Heart right ventricle (tissue), 16 donors: Measurements from ENCODE around the gene ACTA2. TPM values are rescaled to one million over a fixed set of nuclear protein-coding genes. Genes with fewer than 3 reads are reported as not detected.

Experiments used
- ATAC-seq, 8 donors: fragments of 200-7000 bp; cut with Tn5 transposase; one replicate each; pipeline ENCODE4 v1.9.1; 2020; ENCODE audit warnings: mild to moderate bottlenecking in 8 of 8, moderate library complexity in 8 of 8, moderate number of reproducible peaks in 1 of 8
- DNase-seq, 2 donors: peaks; one replicate each; pipeline ENCODE4 v3.0.0-alpha.2; 2020
- H3K27ac ChIP-seq, 10 donors: fragments of 200-600 bp; sonication (generic) in 2 of 10; one replicate each; pipeline versions ENCODE4 v1.5.0 to v1.8.0; 2020 to 2022; ENCODE audit warnings: mild to moderate bottlenecking in 3 of 10
- H3K27me3 ChIP-seq, 7 donors: fragments of 200-600 bp; one replicate each; pipeline ENCODE4 v1.8.0; 2021 to 2022; ENCODE audit warnings: mild to moderate bottlenecking in 2 of 7
- H3K36me3 ChIP-seq, 9 donors: fragments of 200-600 bp; sonication (generic) in 1 of 9; one replicate each; pipeline versions ENCODE4 v1.5.0 to v1.8.0; 2020 to 2022; ENCODE audit warnings: mild to moderate bottlenecking in 2 of 9
- H3K4me1 ChIP-seq, 9 donors: fragments of 200-600 bp; sonication (generic) in 1 of 9; one replicate each; pipeline versions ENCODE4 v1.5.0 to v1.8.0; 2020 to 2022; ENCODE audit warnings: mild to moderate bottlenecking in 4 of 9
- H3K4me3 ChIP-seq, 10 donors: fragments of 200-600 bp; sonication (generic) in 2 of 10; one replicate each; pipeline versions ENCODE4 v1.5.0 to v1.8.0; 2020 to 2022; ENCODE audit warnings: mild to moderate bottlenecking in 7 of 10, moderate library complexity in 2 of 10
- H3K9me3 ChIP-seq, 11 donors: fragments of 200-600 bp in 10 of 11; sonication (generic) in 2 of 11; one replicate each; pipeline versions ENCODE4 v1.5.0 to v1.8.0; 2013 to 2022; ENCODE audit warnings: mild to moderate bottlenecking in 2 of 11, control low read depth in 1 of 11, moderate library complexity in 1 of 11
- WGBS, 2 donors: extraction: QIAGEN DNeasy Blood & Tissue Kit; methylation state at CpG; one replicate each; pipeline ENCODE4 v1.1.7; 2013; ENCODE audit warnings: inconsistent platforms in 1 of 2; 5-methylcytosine and 5-hydroxymethylcytosine counted together
- intact Hi-C, 10 donors: fragments of 100-400 bp; cut with DNase I; formaldehyde crosslinking; loops; one replicate each; pipeline versions ENCODE4 v1.11.1 to v1.14.2; 2022
- polyA plus RNA-seq, 2 donors: library from polyadenylated mRNA; stranded (reverse); fragments of 200-250 nt; gene quantifications; one replicate each; pipeline ENCODE4 v1.2.3, GENCODE V29; 2013
- total RNA-seq, 10 donors: library from RNA; stranded (reverse); fragmentation: NEBNext Ultra II Directional in 3 of 10; extraction: Animal tissue kit (Norgen Biotek cat#: 25700) in 3 of 10; gene quantifications; one replicate each; pipeline versions ENCODE4 v1.2.1 to v1.2.4, GENCODE V29; 2021 to 2023
- TF ChIP-seq, protein P1 (sequence below), 9 donors: fragments of 200-600 bp; sonication (generic) in 2 of 9; IDR thresholded peaks; one replicate each; pipeline versions ENCODE4 v1.5.0 to v1.8.0; 2021 to 2022; ENCODE audit warnings: antibody characterized with exemption in 9 of 9, mild to moderate bottlenecking in 5 of 9, moderate library complexity in 1 of 9
- donor health status: Arrhythmogenic right ventricular cardiomyopathy.
- donor health status: ischemic (EF 13 %, LVEDD 7.1; RV severe dilation, severe dysfunction).
- donor health status: healthy with polysubstance abuse.
- donor health status: DM: no; HTN: yes; CAD: no.
- donor health status: DM: no; HTN: no; CAD: no.
- donor health status: ischemic (EF 25% LVEDD 6.9; RV normal size, moderate dysfunction).
- donor health status: ischemic (EF 25% LVEDD 5.7; RV mildly dilated, moderate dysfunction).
- donor health status: healthy.
- donor health status: DM: yes; HTN: yes; CAD: no.
- donor health status: Ischemic cardiomyopathy.
- donor health status: ischemic (EF 35%, LVEDD 5.7; RV mildly dilated, moderate dysfunction).
- donor health status: nonischemic (EF 11% LVEDD 7.7; RV severe dilation, severe dysfunction).
- donor health status: DM: yes; HTN: yes; CAD: no.
- donor health status: PGD.
- donor health status: ischemic (EF 29% LVEDD 5.4; RV normal size, mild dysfunction).
- donor health status: nonischemic (EF 23%, LVEDD 6.1; RV moderate dilation, normal function).

The ACTA2 gene
- total and polyA plus RNA-seq, 12 donors: 59.4 to 358 (median 76.5) TPM

GRCh38 chr10:88911116-88911515, 41.5 kb downstream of the ACTA2 start:
- intact Hi-C loops: no loop called here
- Histone ChIP-seq H3K4me1 (peaks cover 0 to 13% (median 0%) of the 10 kb centered on the region in 9 donors), H3K9me3 (no peaks in the 10 kb centered on the region), H3K4me3 (no peak overlapping the region), H3K27me3 (no peaks in the 10 kb centered on the region), H3K27ac (no peak overlapping the region), H3K36me3 (peaks cover 0 to 66% (median 0%) of the 10 kb centered on the region in 9 donors)
- DNase-seq (no peak), ATAC-seq (no peak)
- 79 to 92% methylated on average over 1 of the region's 1 CpG for WGBS, 2 donors
- TF ChIP-seq, protein P1, sequence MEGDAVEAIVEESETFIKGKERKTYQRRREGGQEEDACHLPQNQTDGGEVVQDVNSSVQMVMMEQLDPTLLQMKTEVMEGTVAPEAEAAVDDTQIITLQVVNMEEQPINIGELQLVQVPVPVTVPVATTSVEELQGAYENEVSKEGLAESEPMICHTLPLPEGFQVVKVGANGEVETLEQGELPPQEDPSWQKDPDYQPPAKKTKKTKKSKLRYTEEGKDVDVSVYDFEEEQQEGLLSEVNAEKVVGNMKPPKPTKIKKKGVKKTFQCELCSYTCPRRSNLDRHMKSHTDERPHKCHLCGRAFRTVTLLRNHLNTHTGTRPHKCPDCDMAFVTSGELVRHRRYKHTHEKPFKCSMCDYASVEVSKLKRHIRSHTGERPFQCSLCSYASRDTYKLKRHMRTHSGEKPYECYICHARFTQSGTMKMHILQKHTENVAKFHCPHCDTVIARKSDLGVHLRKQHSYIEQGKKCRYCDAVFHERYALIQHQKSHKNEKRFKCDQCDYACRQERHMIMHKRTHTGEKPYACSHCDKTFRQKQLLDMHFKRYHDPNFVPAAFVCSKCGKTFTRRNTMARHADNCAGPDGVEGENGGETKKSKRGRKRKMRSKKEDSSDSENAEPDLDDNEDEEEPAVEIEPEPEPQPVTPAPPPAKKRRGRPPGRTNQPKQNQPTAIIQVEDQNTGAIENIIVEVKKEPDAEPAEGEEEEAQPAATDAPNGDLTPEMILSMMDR (IDR thresholded peaks at IDR 0.05): no peak

- WGBS, 2 donors: 88 to 89% methylated on average over 4 of the region's 4 CpGs
- no peak for DNase-seq
- peaks cover 0 to 74% (median 4%) of the 10 kb centered on the region in 9 donors for H3K36me3 ChIP-seq
- no peak overlapping the region for H3K4me3 ChIP-seq
- intact Hi-C loops: no loop called here
- peaks cover 0 to 5% (median 0%) of the 10 kb centered on the region in 9 donors for H3K4me1 ChIP-seq
- ATAC-seq: no peak
- H3K27ac ChIP-seq: no peak overlapping the region
- H3K27me3 ChIP-seq: no peaks in the 10 kb centered on the region
- TF ChIP-seq, protein P1 (IDR thresholded peaks at IDR 0.05): no peak
- no peaks in the 10 kb centered on the region for H3K9me3 ChIP-seq
These were observed 44.4 kb downstream of the ACTA2 start for GRCh38 chr10:88908194-88908593.

GRCh38 chr10:88906921-88907320, 45.7 kb downstream of the ACTA2 start:
- no peak for DNase-seq
- no peak for ATAC-seq
- H3K4me3 ChIP-seq: no peak overlapping the region
- peaks cover 0 to 84% (median 4%) of the 10 kb centered on the region in 9 donors for H3K36me3 ChIP-seq
- whole genome bisulfite sequencing, 2 donors: 84 to 87% methylated on average over 1 of the region's 1 CpG
- intact Hi-C loops: no loop called here
- H3K27me3 ChIP-seq: no peaks in the 10 kb centered on the region
- peaks cover 0 to 8% (median 0%) of the 10 kb centered on the region in 9 donors for H3K4me1 ChIP-seq
- TF ChIP-seq, protein P1 (IDR thresholded peaks at IDR 0.05): no peak
- no peak overlapping the region for H3K27ac ChIP-seq
- H3K9me3 ChIP-seq: no peaks in the 10 kb centered on the region

GRCh38 chr10:88903715-88904114, 48.9 kb downstream of the ACTA2 start:
- DNase-seq: no peak
- WGBS, 2 donors: 94 to 99% methylated on average over 3 of the region's 3 CpGs
- TF ChIP-seq, protein P1 (IDR thresholded peaks at IDR 0.05): no peak
- Histone ChIP-seq H3K9me3 (no peaks in the 10 kb centered on the region), H3K27me3 (no peaks in the 10 kb centered on the region), H3K4me3 (no peak overlapping the region), H3K27ac (no peak overlapping the region), H3K4me1 (peaks cover 0 to 25% (median 0%) of the 10 kb centered on the region in 9 donors), H3K36me3 (peaks cover 0 to 71% (median 4%) of the 10 kb centered on the region in 9 donors)
- no peak for ATAC-seq
- intact Hi-C loops: no loop called here
